Duodenal mucosa (tissue), 2 donors: ENCODE results near the gene MAEL.
A peak's percentile ranks its signal among the peaks of the same experiment; 100 is the strongest.

Source experiments
- H3K27ac ChIP-seq: one replicate; pipeline ENCODE4 v1.7.0; 2013; ENCODE audit warnings: low read depth, low read length
- H3K27me3 ChIP-seq, 2 donors: one replicate each; pipeline ENCODE4 v1.7.0; 2013; ENCODE audit warnings: low read length in 2 of 2, control low read depth in 1 of 2; ENCODE audit not compliant: insufficient read depth in 2 of 2, control insufficient read depth in 1 of 2
- H3K36me3 ChIP-seq, 2 donors: one replicate each; pipeline ENCODE4 v1.7.0; 2013; ENCODE audit warnings: low read length in 2 of 2, control low read depth in 1 of 2; ENCODE audit not compliant: insufficient read depth in 2 of 2, control insufficient read depth in 1 of 2
- H3K4me1 ChIP-seq, 2 donors: one replicate each; pipeline ENCODE4 v1.7.0; 2013; ENCODE audit warnings: low read length in 2 of 2, control low read depth in 1 of 2; ENCODE audit not compliant: insufficient read depth in 2 of 2, control insufficient read depth in 1 of 2
- H3K4me3 ChIP-seq, 2 donors: one replicate each; pipeline ENCODE4 v1.7.0; 2013; ENCODE audit warnings: low read length in 2 of 2, low read depth in 1 of 2
- H3K9ac ChIP-seq, 2 donors: one replicate each; pipeline ENCODE4 v1.7.0; 2013; ENCODE audit warnings: low read length in 2 of 2, low read depth in 1 of 2
- H3K9me3 ChIP-seq, 2 donors: one replicate each; pipeline ENCODE4 v1.7.0; 2013; ENCODE audit warnings: low read length in 2 of 2, control low read depth in 1 of 2; ENCODE audit not compliant: control insufficient read depth in 1 of 2

MAEL gene

GRCh38 chr1:166956057-166956850, 32.8 kb upstream of the MAEL start:
- H3K36me3 ChIP-seq: no peaks in the 10 kb centered on the region
- H3K9me3 ChIP-seq: no peaks in the 10 kb centered on the region
- peaks cover 7 to 12% of the 10 kb centered on the region in 2 donors for H3K27me3 ChIP-seq
- no peak overlapping the region for H3K27ac ChIP-seq
- no peak overlapping the region for H3K9ac ChIP-seq
- no peaks in the 10 kb centered on the region for H3K4me1 ChIP-seq
- H3K4me3 ChIP-seq: no peak overlapping the region

GRCh38 chr1:166956872-166957271, 32.2 kb upstream of the MAEL start:
- H3K9ac ChIP-seq: no peak overlapping the region
- no peaks in the 10 kb centered on the region for H3K4me1 ChIP-seq
- H3K27me3 ChIP-seq: peaks cover 7 to 17% of the 10 kb centered on the region in 2 donors
- no peak overlapping the region for H3K4me3 ChIP-seq
- no peak overlapping the region for H3K27ac ChIP-seq
- H3K36me3 ChIP-seq: no peaks in the 10 kb centered on the region
- H3K9me3 ChIP-seq: no peaks in the 10 kb centered on the region

GRCh38 chr1:166960858-166961474, 28.1 kb upstream of the MAEL start:
- Histone ChIP-seq H3K4me3 (no peak overlapping the region), H3K27ac (no peak overlapping the region), H3K9ac (no peak overlapping the region), H3K9me3 (no peaks in the 10 kb centered on the region), H3K36me3 (no peaks in the 10 kb centered on the region), H3K4me1 (no peaks in the 10 kb centered on the region), H3K27me3 (peaks cover 7 to 19% of the 10 kb centered on the region in 2 donors)

- no peak overlapping the region for H3K4me3 ChIP-seq
- H3K9me3 ChIP-seq: no peaks in the 10 kb centered on the region
- H3K27ac ChIP-seq: no peak overlapping the region
- H3K36me3 ChIP-seq: no peaks in the 10 kb centered on the region
- no peaks in the 10 kb centered on the region for H3K4me1 ChIP-seq
- no peak overlapping the region for H3K9ac ChIP-seq
- peaks cover 37 to 52% of the 10 kb centered on the region in 2 donors for H3K27me3 ChIP-seq
Measured at GRCh38 chr1:166969074-166969677, 19.9 kb upstream of the MAEL start.

- H3K27me3 ChIP-seq: peaks cover 40 to 62% of the 10 kb centered on the region in 2 donors
- H3K4me1 ChIP-seq: peaks cover 0 to 2% of the 10 kb centered on the region in 2 donors
- H3K27ac ChIP-seq: no peak overlapping the region
- no peaks in the 10 kb centered on the region for H3K9me3 ChIP-seq
- H3K9ac ChIP-seq: no peak overlapping the region
- H3K4me3 ChIP-seq: no peak overlapping the region
- no peaks in the 10 kb centered on the region for H3K36me3 ChIP-seq
Measured at GRCh38 chr1:166971252-166971651, 17.8 kb upstream of the MAEL start.

GRCh38 chr1:166972193-166972592, 16.9 kb upstream of the MAEL start:
- H3K27me3 ChIP-seq: peaks cover 35 to 60% of the 10 kb centered on the region in 2 donors
- no peak overlapping the region for H3K27ac ChIP-seq
- H3K36me3 ChIP-seq: no peaks in the 10 kb centered on the region
- peaks cover 0 to 4% of the 10 kb centered on the region in 2 donors for H3K4me1 ChIP-seq
- no peak overlapping the region for H3K4me3 ChIP-seq
- H3K9me3 ChIP-seq: no peaks in the 10 kb centered on the region
- H3K9ac ChIP-seq: no peak overlapping the region

GRCh38 chr1:166972826-166973225, 16.3 kb upstream of the MAEL start:
- no peak overlapping the region for H3K27ac ChIP-seq
- peaks cover 0 to 4% of the 10 kb centered on the region in 2 donors for H3K4me1 ChIP-seq
- H3K36me3 ChIP-seq: no peaks in the 10 kb centered on the region
- H3K27me3 ChIP-seq: peaks cover 35 to 66% of the 10 kb centered on the region in 2 donors
- no peaks in the 10 kb centered on the region for H3K9me3 ChIP-seq
- H3K4me3 ChIP-seq: no peak overlapping the region
- H3K9ac ChIP-seq: no peak overlapping the region

- no peak overlapping the region for H3K27ac ChIP-seq
- H3K27me3 ChIP-seq: peaks cover 36 to 64% of the 10 kb centered on the region in 2 donors
- no peak overlapping the region for H3K9ac ChIP-seq
- peak overlapping the region; percentile 56 to 60 for H3K4me3 ChIP-seq
- no peaks in the 10 kb centered on the region for H3K9me3 ChIP-seq
- H3K36me3 ChIP-seq: no peaks in the 10 kb centered on the region
- H3K4me1 ChIP-seq: peaks cover 0 to 4% of the 10 kb centered on the region in 2 donors
Measured at GRCh38 chr1:166974647-166975345, 14.3 kb upstream of the MAEL start.

- no peak within 1 kb of the TSS for H3K27ac ChIP-seq
Measured at GRCh38 chr1:166975361-166976129, 13.5 kb upstream of the MAEL start, which contains the start of gene ILDR2. Gene ILDR2, minus strand, starts transcription at chr1:166975540. Its CDS starts 272 bp downstream, at chr1:166975268.

More at GRCh38 chr1:166975361-166976129, 13.5 kb upstream of the MAEL start, which contains the start of gene ILDR2:
- Histone ChIP-seq H3K4me1 (peaks cover 0 to 4% of the 10 kb centered on the region in 2 donors), H3K9ac (peak within 1 kb of the TSS in 1 of 2 donors; percentile 0), H3K4me3 (peak within 1 kb of the TSS; percentile 60 to 62), H3K27me3 (peaks cover 32 to 57% of the 10 kb centered on the region in 2 donors), H3K36me3 (no peaks in the 10 kb centered on the region), H3K9me3 (no peaks in the 10 kb centered on the region)
